H1 (cell line): ENCODE results near the gene CDKN2AIP.

Experiments
- EGR1 ChIP-seq: IDR thresholded peaks from 2 replicates; pipeline ENCODE4 v1.6.1; 2011; ENCODE audit warnings: low read depth, low read length, borderline replicate concordance
- EP300 ChIP-seq, 2 experiments: IDR thresholded peaks; 1 replicate in 1 of 2; 2 replicates in 1 of 2; pipeline ENCODE4 v1.6.1; 2011 to 2012; ENCODE audit warnings: low read depth in 2 of 2, low read length in 2 of 2, mild to moderate bottlenecking in 2 of 2, borderline replicate concordance in 1 of 2, inconsistent platforms in 1 of 2, moderate library complexity in 1 of 2
- JUND ChIP-seq: IDR thresholded peaks from 2 replicates; pipeline ENCODE4 v1.6.1; 2011; ENCODE audit warnings: mild to moderate bottlenecking, improper control_type of control experiment, low read length
- MAFK ChIP-seq: IDR thresholded peaks from 2 replicates; pipeline ENCODE4 v1.6.1; 2012; ENCODE audit warnings: low read depth, mild to moderate bottlenecking, improper control_type of control experiment, low read length
- NRF1 ChIP-seq: IDR thresholded peaks from 2 replicates; pipeline ENCODE4 v1.6.1; 2011; ENCODE audit warnings: mild to moderate bottlenecking, low read depth, low read length, improper control_type of control experiment
- POLR2A ChIP-seq, 2 experiments: IDR thresholded peaks; 1 replicate in 1 of 2; 2 replicates in 1 of 2; pipeline ENCODE4 v1.6.1; 2011; ENCODE audit warnings: low read depth in 2 of 2, low read length in 2 of 2, mild to moderate bottlenecking in 2 of 2; ENCODE audit errors: control extremely low read depth in 1 of 2
- SP1 ChIP-seq: IDR thresholded peaks from 2 replicates; pipeline ENCODE4 v1.6.1; 2011; ENCODE audit warnings: low read depth, low read length
- SP2 ChIP-seq: IDR thresholded peaks from 2 replicates; pipeline ENCODE4 v1.6.1; 2012; ENCODE audit warnings: mild to moderate bottlenecking, low read length, inconsistent platforms
- TAF1 ChIP-seq: IDR thresholded peaks from 2 replicates; pipeline ENCODE4 v1.6.1; 2011; ENCODE audit warnings: mild to moderate bottlenecking, low read depth, low read length
- YY1 ChIP-seq: IDR thresholded peaks from 2 replicates; pipeline ENCODE4 v1.6.1; 2011; ENCODE audit warnings: low read depth, mild to moderate bottlenecking, low read length
- TF ChIP-seq, protein P1 (sequence below), 3 experiments: IDR thresholded peaks; 1 replicate in 2 of 3; 2 replicates in 1 of 3; pipeline versions ENCODE4 v1.5.1 to v1.6.1; 2011; ENCODE audit warnings: low read length in 3 of 3, mild to moderate bottlenecking in 3 of 3, inconsistent platforms in 2 of 3, low read depth in 1 of 3, moderate library complexity in 1 of 3; ENCODE audit not compliant: insufficient read depth in 1 of 3; ENCODE audit errors: control extremely low read depth in 1 of 3

DNA sequence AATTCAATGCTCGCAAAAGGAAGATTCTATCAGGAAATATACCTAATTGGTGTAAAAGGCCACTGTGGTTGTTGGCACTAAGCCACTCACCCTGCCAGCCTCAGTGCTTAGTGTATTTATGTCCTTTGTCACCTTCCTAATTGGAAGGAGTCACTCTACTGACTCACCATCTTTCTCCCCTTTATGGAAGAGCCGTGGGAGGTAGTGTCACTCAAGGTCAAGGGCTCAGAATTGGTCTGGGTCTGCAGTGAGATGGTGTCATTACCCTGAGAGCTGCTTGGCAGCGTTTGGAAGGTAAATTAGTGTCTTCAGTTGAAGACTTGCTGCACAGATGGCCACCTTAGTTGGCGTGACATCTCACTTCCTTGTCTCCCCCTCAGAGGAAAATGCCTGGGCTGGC is 41.7 kb upstream of the CDKN2AIP start:
- TF ChIP-seq TAF1 (no peak), YY1 (no peak), SP1 (no peak), SP2 (no peak), POLR2A (IDR thresholded peaks at IDR 0.05; ENCODE audit: control extremely low read depth in 1 of 2, low read depth in 2 of 2, low read length in 2 of 2) (no peak), JUND (no peak), EP300 (IDR thresholded peaks at IDR 0.05; ENCODE audit: borderline replicate concordance in 1 of 2, low read depth in 2 of 2, low read length in 2 of 2) (no peak), MAFK (no peak), EGR1 (no peak), NRF1 (no peak)
- TF ChIP-seq, protein P1, sequence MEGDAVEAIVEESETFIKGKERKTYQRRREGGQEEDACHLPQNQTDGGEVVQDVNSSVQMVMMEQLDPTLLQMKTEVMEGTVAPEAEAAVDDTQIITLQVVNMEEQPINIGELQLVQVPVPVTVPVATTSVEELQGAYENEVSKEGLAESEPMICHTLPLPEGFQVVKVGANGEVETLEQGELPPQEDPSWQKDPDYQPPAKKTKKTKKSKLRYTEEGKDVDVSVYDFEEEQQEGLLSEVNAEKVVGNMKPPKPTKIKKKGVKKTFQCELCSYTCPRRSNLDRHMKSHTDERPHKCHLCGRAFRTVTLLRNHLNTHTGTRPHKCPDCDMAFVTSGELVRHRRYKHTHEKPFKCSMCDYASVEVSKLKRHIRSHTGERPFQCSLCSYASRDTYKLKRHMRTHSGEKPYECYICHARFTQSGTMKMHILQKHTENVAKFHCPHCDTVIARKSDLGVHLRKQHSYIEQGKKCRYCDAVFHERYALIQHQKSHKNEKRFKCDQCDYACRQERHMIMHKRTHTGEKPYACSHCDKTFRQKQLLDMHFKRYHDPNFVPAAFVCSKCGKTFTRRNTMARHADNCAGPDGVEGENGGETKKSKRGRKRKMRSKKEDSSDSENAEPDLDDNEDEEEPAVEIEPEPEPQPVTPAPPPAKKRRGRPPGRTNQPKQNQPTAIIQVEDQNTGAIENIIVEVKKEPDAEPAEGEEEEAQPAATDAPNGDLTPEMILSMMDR (IDR thresholded peaks at IDR 0.05; ENCODE audit: control extremely low read depth in 1 of 3, insufficient read depth in 1 of 3, low read depth in 1 of 3, low read length in 3 of 3), result no peak
